COLO668 (cell line): ENCODE measurements around the gene TMEM38A.
"Not testable (repeated sequence)": the region's sequence is repeated elsewhere in the genome, so short reads cannot be mapped to it uniquely, and the experiment has no call there.

Source experiments
- DNase-seq: peaks from one replicate; lab custom pipeline; 2025; ENCODE audit not compliant: unreplicated experiment; lab: John Stamatoyannopoulos, UW

TMEM38A gene

DNA sequence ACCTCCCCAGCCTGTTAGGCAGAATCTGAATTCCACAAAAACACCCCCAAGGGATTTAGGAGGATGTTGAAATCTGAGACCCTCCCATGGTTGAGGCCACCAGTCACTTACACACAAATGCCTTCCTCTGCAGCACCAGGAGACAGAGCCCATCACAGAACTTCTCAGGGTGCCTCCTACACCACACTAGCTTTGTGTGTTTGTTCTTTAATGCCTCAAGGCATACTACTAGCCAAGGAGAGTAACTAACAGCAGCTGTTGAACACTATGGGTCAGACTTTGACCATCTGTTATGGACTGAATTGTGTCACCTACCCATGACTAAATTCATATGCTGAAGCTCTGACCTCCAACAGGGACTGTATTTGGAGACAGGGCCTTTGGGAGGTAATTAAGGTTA is 23.4 kb upstream of the TMEM38A start:
- no peak for DNase-seq

DNA sequence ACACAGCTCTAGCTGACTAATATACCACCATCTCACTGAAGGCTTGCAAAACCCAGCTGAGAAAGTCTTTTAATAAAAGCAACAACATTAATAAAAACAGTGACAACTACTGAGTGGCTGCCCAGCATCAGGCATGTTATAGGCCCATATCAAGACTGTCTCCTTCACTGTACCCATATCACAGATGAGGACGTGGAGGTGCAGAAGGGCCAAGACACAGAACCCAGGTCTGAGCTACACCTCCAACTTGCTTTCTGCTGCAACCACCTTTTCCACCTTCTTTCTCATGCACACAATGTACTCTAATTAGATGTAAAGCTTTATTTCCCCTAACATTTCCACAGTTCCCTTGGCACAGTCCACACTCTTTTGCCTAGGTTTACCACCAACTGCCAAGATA is 22.3 kb upstream of the TMEM38A start:
- DNase-seq, result no peak

DNA sequence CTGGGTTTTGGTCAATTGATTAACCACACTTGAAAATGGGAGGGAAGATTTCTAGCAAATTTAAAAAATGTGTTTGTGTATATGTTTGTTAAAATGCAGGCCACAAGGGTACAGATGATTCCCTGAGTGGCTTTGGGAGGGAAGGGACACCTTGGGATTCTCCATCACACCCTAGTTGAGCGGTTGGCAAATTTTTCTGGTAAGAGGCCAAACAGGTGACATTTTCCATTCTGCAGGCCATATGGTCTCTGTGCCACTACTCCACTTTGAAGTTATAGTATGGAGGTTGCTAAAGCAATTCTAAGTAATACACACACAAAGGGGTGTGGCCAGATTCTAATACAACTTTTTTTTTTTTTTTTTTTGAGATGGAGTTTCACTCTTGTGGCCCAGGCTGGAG is 20.0 kb upstream of the TMEM38A start:
- no peak for DNase-seq

DNA sequence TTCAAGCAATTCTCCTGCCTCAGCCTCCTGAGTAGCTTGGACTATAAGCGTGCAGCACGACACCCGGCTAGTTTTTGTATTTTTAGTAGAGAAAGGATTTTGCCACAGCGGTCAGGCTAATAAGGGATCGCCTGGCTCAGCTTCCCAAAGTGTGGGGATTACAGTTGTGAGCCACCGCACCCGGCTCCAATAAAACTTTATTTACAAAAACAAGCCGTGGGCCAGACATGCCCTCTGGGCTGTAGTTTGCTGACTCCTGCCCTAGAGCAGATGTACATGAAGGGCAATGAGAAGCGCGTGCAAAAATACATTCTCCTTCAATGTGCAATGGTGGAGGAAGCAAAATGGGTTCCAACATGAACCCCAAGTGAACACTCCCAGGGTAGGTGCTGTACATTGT is 19.2 kb upstream of the TMEM38A start:
- DNase-seq, result no peak

DNA sequence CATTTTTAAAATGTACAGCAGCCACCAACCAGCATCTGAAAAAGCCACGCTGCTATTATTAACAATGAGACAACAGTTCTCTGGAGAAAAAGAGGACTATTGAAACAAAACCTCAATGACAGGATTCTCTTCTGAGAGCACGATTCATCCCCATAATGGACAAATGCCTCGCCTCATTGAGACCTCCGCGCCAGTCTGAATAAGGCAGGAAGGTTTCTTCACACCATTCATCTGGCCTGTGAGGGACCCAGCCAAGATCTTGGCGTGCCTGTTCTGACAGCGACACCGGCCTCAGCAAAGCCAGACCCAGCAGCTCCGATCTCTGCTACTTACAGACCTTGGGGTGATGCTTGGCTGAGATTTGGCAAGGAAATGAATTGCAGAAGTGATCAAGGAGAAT is 15.8 kb upstream of the TMEM38A start:
- no peak for DNase-seq

DNA sequence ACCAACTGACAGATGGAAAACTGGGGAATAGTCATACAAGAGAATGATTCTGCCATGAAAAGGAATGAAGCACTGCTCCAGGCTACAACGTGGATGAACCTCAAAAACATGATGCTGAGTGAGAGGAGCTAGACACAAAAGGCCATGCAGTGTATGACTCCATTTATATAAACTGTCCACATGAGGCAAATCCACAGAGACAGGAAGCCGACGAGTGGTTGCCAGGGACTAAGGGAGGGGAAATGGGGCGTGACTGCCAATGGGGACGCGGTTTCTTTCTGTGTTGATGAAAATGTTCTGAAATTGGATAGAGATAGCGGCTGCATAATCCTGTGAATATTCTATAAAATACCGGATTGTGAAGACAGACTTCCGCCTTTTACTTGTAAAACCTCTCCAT is 11.2 kb upstream of the TMEM38A start:
- peak; percentile 20 for DNase-seq

DNA sequence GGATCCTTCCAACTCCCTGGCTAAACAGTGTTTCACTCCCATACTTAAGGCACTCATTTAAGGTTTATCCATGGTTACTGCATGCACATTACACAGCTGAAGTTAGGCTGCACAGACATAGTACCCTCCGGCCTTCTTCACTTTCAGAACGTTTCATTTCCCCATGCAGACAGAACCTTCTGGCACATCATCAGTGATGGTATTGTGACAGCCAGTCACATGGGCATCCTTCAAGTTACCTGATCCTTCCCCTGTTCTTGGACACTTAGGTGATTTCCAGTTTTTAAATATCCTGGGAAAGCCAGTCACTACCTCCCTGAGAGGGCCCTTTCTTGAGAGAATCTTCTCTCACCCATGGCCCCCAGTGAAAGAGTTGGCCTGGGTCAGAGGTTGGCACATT is 10.1 kb upstream of the TMEM38A start:
- no peak for DNase-seq

DNA sequence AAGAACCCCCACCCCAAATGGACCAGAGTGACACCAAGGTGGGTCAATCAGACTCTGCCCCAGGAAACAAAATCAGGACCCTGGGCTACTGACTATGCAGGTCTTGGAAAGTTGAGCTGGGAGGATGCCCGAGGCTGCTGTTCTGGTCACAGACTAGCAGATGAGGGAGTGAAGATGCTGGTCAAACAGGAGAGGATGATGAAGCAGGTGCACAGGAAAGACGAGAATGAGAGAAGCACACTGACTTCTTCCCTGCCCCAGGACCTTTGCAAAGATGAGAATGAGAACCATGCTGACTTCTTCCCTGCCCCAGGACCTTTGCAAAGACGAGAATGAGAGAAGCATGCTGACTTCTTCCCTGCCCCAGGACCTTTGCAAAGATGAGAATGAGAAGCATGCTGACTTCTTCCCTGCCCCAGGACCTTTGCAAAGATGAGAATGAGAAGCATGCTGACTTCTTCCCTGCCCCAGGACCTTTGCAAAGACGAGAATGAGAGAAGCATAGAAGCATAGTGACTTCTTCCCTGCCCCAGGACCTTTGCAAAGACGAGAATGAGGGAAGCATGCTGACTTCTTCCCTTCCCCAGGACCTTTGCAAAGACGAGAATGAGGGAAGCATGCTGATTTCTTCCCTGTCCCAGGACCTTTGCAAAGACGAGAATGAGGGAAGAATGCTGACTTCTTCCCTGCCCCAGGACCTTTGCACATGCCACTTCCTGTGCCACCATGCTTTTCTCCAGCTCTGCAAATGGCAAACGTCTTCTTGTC is 9.3 kb upstream of the TMEM38A start:
- DNase-seq, result not testable (repeated sequence)

DNA sequence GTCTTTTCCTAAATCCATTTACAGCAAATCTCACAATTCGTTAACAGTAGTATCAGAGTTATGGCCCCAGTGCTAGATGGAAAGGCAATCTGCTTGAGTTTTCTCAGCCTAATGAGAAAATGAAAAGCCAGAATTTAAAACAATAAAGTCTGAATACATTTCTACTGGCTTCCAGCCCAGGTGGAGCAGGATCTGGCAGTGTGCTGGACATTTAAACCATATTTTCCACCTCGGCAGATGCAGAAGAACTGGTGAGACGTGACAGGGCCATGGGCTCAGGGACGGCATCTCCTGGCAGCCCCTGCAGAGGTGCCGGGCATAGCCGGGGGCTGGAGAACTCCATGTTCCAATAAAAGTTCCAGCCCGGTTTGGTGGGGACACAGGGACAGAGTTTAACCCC is 8.1 kb upstream of the TMEM38A start:
- DNase-seq, result no peak

DNA sequence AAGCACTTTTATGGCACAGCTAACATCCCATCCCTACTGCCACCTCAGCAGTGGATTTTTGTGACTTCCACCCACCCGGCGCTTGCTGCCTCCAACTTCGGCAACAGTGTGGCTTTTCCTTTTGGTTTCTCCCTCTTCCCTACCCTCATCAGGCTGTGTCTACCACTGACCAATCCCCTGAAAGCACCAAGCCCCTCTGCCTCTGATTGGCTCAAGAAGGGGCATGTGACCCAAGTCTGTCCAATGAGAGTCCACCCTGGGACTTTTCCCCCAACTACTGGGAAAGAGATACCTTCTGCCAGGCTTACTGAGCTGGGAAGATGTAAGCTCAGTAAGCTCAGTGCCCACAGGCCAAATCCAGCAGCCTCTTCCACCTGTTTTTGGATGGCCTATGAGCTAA is 6.8 kb upstream of the TMEM38A start:
- no peak for DNase-seq

DNA sequence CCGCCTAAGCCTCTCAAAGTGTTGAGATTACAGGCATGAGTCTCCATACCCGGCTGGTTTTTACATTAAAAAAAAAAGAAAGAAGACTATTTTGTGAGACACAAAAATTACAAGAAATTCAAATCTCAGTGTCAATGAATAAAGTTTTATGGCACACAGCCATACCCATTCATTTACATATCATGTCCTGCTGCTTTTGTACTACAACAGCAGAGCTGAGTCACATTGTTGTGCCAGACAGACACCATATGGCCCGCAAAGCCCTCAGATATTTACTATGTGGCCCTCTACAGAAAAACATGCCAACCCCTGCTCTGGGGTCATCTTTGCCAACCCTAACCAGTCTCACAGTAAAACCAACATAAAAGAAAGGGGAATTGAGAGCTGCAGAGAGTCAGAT is 6.3 kb upstream of the TMEM38A start:
- DNase-seq, result no peak

DNA sequence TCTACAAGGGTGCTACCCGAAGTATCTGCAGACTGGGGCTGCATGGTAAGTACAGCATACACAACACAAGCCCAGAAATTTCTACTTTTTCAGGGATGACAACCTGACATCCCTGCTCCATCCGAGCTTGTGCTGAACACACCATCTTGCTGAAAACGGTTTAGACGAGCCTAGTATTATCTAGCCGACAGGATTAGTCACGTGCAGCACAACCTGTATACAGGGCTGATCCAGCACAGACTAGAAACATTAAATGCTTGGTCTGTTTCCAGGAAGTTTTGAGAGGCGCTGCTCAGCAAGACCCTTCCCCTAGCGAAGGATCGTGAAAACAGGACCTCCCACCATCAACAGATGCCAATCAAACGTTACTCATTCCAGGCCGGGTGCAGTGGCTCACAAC is 5.2 kb upstream of the TMEM38A start:
- no peak for DNase-seq

DNA sequence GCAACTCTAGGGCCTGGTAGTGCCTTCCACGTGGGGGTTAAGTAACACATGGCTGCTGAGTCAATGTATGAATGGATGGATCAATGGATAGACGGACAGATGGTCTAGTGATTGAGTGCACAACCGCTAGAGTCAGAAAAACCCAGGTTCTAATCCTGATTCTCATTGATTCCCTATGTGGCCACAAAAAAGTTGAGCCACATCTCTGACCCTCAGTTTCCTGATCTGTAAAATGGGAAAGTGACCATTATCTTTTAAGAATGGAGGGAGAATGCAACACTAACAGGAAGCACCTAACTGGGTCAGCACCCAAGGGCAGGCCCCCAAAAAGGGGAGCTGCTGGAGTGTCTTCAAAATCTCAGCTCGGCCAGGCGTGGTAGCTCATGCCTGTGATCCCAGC is 3.6 kb upstream of the TMEM38A start:
- no peak for DNase-seq

DNA sequence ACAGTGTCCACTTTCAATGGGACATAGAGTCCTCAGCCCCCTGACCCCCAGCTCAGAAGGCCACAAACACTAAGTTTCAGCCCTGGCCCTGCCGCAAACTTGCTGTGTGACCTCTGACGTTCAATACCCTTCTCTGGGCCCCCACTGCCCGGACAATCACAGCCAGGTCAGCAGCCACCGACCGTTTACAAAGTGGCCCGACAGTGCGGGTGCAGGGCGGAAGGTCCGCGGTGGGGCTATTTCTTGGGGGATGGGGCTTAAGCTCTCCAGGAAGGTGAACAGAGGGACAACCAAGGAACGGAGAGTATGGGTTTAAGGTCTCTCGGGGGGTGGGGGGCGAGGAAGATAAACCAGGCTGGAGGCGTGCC is 1.5 kb upstream of the TMEM38A start:
- no peak for DNase-seq

DNA sequence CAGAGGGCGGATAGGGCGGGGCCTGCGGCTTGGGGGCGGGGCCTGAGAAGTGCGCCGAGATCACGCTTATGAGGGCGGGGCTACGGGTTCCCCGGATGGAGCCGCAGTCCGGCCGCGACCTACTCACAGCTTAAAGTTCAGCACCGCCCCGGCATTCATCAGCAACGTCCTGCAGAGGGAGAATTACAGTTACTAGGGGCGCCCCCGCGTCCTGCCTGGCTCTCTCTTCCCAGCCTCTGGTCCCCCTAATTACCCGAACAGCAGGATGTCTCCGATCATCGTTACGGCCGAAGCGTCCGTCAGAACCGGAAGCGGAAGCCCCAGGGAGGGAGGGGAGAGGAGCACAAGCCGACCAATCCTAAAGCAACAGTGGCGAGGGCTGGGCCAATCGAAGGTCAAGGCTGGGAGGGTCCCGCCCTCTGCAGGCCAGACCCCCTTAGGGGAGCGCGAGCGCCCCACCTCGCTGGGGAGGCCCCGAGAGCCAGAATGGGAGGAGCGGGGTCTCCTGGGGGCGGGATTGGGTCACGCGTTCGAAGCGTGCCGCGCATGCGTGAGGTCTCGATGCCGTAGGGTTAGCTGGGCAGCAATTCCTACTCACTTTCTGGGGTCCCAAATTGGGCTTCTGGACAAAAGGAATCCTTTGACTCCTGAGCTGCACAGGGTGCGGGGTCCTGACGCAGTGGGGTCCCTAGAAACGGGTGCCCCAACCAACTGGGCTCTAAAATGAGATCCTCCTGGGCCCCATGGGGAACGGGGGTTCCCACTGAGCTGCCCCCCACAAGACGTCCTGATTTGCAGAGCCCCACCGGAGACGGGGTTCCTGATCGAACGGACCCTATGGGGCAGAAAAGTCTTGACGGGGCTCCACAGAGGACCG is 869 bp upstream of the TMEM38A start, which contains the start of gene SMIM7:
SMIM7 (minus strand) TSS at position 313 of the 877 bp plus-strand sequence; CDS start at position 279, 34 bp downstream.
- DNase-seq, result peak; percentile 98

DNA sequence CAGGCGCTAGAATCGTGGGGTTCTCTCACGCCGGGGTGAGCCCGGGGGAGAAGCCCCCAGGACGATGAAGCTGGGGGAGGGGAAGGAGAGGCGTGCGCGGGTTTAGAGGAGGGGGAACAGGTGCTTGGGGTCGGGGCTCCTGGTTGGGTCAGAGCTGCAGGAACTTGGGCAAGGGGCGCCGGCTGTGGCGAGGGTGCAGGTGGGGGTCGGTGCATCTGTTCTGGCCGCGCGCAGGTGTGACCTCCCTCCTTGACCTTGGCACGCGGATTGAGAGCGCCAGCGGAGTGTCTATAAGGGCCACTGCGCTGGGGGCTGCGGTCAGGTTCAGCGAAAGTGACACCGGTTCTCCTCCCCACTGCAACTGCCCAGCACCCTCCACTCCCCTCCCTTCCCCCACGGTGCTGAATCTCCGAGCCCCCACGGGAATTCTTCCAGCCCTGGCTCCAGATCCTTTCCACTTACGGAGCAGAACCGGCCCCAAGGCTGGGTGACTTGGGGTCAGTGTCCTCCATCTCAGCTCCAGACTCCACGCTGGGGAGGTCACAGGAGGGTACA is 618 bp downstream of the TMEM38A start:
- DNase-seq, result peak; percentile 42

DNA sequence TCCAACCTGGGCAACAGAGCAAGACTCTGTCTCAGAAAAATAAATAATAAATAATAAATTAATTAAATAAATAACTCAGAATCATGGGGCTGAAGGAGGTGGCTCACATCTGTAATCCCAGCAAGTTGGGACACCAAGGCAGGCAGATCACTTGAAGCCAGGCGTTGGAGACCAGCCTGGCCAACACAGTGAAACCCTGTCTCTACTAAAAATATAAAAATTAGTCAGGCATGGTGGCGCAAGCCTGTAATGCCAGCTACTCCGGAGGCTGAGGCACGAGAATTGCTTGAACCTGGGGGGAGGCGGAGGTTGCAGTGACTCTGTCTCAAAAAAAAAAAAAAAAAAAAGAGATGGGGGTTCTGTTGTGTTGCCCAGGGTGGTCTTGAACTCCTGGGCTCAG is 7.2 kb downstream of the TMEM38A start:
- DNase-seq, result no peak

DNA sequence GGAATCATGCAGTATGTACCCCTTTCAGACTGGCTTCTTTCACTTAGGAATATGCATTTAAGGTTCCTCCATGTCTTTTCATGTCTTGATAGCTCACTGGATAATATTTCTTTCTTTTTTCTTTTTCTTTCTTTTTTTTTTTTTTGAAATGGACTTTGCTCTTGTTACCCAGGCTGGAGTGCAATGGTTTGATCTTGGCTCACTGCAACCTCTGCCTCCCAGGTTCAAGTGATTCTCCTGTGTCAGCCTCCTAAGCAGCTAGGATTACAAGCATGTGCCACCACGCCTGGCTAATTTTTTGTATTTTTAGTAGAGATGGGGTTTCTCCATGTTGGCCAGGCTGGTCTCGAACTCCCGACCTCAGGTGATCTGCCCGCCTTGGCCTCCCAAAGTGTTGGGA is 7.8 kb downstream of the TMEM38A start:
- DNase-seq, result not testable (repeated sequence)

DNA sequence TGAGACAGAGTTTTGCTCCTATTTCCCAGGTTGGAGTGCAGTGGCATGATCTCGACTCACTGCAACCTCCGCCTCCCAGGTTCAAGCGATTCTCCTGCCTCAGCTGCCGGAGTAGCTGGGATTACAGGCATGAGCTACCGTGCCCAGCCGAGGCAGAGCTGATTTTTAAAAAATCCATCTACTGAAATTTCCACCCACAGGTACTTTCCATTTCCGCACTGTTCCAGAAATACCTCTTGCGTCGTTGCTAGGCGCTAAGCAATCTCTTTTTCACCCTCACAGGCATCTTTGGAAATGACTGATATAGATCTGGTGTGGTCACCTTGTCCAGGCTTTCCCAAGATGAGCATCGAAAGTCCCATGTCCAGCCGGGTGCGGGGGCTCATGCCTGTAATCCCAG is 9.4 kb downstream of the TMEM38A start:
- DNase-seq, result no peak

DNA sequence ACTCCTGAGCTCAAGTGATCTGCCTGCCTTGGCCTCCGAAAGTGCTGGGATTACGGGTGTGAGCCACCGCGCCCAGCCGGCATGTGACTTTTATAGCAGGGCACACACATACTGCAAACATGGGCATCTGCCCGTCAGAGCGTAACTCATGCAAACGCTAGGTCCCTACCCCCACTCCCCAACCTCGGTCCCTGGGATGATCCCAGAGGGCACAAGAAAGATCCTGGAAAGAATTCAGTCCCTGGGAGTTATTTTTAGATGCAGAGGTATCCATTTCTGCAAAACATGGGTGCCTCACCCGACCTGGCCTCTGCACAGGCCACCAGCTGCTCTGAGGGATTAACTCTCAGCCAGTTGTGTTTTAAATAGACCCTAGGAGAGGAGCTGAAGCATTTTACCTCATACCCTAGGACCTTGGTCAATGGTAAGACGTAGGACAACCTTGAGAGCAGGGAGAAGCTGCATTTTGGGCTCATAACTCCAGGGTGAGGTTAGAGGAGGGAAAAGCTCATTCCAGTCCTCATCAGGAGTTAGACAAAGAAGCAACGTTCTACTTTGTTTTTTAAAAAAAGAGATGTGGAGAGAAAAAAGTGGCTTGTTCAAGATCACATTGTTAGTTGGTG is 10.8 kb downstream of the TMEM38A start:
- DNase-seq, result no peak

DNA sequence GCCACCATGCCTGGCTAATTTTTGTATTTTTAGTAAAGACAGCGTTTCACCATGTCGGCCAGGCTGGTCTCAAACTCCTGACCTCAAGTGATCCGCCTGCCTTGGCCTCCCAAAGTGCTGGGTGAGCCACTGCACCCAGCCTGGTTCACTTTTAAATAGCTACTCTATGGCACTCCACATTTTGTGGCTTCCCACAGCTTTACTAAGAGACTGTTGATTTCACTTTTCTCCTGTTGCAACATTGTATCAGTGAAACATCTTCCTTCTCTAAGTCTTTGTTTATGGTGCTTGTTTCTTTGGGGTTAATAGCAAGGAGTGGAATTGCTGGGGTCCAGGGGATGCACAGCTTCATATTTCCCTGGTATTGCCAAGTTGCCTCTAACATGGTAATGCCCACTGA is 12.3 kb downstream of the TMEM38A start:
- no peak for DNase-seq

DNA sequence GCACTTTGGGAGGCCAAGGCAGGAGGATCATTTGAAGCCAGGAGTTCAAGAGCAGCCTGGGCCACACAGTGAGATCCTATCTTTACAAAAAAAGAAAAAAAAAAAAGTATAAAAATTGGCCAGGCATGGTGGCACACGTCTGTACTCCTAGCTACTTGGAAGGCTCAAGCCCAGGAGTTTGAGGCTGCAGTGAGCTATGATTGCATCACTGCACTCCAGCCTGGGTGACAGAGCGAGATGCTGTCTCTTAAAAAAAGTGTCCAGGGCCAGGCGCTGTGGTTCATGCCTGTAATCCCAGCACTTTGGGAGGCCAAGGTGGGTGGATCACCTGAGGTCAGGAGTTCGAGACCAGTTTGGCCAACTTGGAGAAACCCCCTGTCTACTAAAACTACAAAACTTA is 12.9 kb downstream of the TMEM38A start:
- not testable (repeated sequence) for DNase-seq
